Activated B cell treated with CpG ODN at 0.5 μM for 24 hours (primary cell): ENCODE results near the gene FAM193A. TPM values are rescaled to one million over a fixed set of nuclear protein-coding genes. Genes with fewer than 3 reads are reported as not detected.

Experiments
- ATAC-seq: fragments of 200-7000 bp; cut with Tn5 transposase; one replicate; pipeline ENCODE4 v1.10.0; 2021; ENCODE audit warnings: low read depth, mild to moderate bottlenecking, moderate library complexity
- CTCF ChIA-PET: fragments of 350-600 bp; sonication (Branson Sonifier 250); formaldehyde crosslinking; loops from one replicate; lab custom pipeline; 2021; ENCODE audit warnings: antibody characterized with exemption; lab: Charles Lee
- POLR2A ChIA-PET: fragments of 350-600 bp; sonication (Branson Sonifier 250); formaldehyde crosslinking; loops from one replicate; lab custom pipeline; 2021; ENCODE audit warnings: antibody characterized with exemption; lab: Charles Lee
- DNase-seq: peaks from one replicate; pipeline ENCODE4 v3.0.0; 2022
- H3K27ac Mint-ChIP-seq: one replicate; pipeline ENCODE4 v1.8.0; 2020; ENCODE audit warnings: mixed read lengths
- H3K27me3 Mint-ChIP-seq: one replicate; pipeline ENCODE4 v1.8.0; 2021; ENCODE audit warnings: mixed read lengths
- H3K36me3 Mint-ChIP-seq: one replicate; pipeline ENCODE4 v1.8.0; 2021; ENCODE audit warnings: low read depth, mixed read lengths
- H3K4me1 Mint-ChIP-seq: one replicate; pipeline ENCODE4 v1.8.0; 2021; ENCODE audit warnings: mixed read lengths
- H3K4me3 Mint-ChIP-seq: one replicate; pipeline ENCODE4 v1.8.0; 2020; ENCODE audit warnings: mild to moderate bottlenecking, mixed read lengths
- H3K9me3 Mint-ChIP-seq: one replicate; pipeline ENCODE4 v1.8.0; 2020; ENCODE audit warnings: mixed read lengths
- CTCF ChIP-seq: fragments of 200-600 bp; IDR thresholded peaks from one replicate; pipeline ENCODE4 v1.8.0; 2022; ENCODE audit warnings: antibody characterized with exemption, mild to moderate bottlenecking
- intact Hi-C: fragments of 100-400 bp; cut with micrococcal nuclease; formaldehyde crosslinking; loops from one replicate; pipeline ENCODE4 v1.15.1; 2024
- total RNA-seq: library from RNA; stranded (reverse); gene quantifications from 2 replicates; pipeline ENCODE4 v1.2.3, GENCODE V29; 2022

The FAM193A gene
- total RNA-seq, 1 donor from 2014 or later: 42.8 TPM

- Mint-ChIP-seq H3K36me3 (peaks cover 80% of the 10 kb centered on the region), H3K4me3 (peak overlapping the region; percentile 19), H3K27me3 (no peaks in the 10 kb centered on the region), H3K9me3 (peaks cover 5% of the 10 kb centered on the region), H3K27ac (peak overlapping the region; percentile 70), H3K4me1 (peaks cover 89% of the 10 kb centered on the region)
- POLR2A ChIA-PET: interaction anchor here (3.3 kb wide), 1 partner anchor 52 kb away, joined by 56 read pairs; no protein-coding TSS in a partner anchor
- intact Hi-C loops: loop anchor here (5.0 kb wide), 2 partner anchors 97 to 153 kb away; no protein-coding TSS in a partner anchor
- DNase-seq (no peak), ATAC-seq (no peak)
- CTCF ChIA-PET: no interaction called here
- no peak for TF ChIP-seq CTCF
Measured at GRCh38 chr4:2694691-2695090, 158.2 kb downstream of the FAM193A start.

DNA sequence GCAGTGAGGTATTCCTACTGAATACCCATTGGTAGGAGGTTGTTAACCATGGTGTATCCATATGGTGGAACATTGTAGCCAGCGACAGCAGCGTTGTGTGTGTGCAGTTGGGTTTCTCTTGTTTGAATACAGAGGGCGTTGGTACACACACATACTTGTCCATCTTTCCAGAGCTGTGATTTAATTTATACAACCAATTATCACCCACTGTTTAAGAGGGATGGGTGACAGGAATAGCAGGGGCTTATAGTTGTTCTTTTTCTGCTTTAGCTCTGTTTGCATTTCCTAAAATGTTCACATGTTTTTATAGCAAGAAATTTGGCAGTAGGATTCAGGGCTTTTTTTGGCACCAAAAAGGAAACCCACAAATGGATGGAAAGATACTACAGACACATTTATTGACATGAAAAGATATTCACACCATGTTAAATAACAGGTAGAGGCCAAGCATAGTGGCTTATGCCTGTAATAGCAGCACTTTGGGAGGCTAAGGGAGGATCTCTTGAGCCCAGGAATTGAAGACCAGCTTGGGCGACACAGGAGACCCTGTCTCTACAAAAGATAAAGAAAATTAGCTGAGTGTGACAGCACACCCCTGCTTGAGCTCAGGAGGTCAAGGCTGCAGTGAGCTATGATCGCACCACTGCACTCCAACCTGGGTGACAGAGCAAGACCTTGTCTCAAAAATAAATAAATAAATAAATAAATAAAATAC, 159.1 kb downstream of the FAM193A start:
- ChIA-PET CTCF (interaction anchor here (0.7 to 2.5 kb wide), 8 partner anchors 10 to 259 kb away, joined by 3 to 8 read pairs (median 3); no protein-coding TSS in a partner anchor), POLR2A (interaction anchor here (0.6 to 3.3 kb wide), 18 partner anchors 8 to 382 kb away, joined by 3 to 56 read pairs (median 4); partner anchors contain the start of genes FAM193A and TNIP2)
- intact Hi-C loops: loop anchor here (1.0 to 2.0 kb wide), 5 partner anchors 23 to 267 kb away; partner anchors contain the start of genes GRK4, NOP14, RNF4 and TNIP2
- H3K27ac Mint-ChIP-seq: peak overlapping the region; percentile 76
- peaks cover 5% of the 10 kb centered on the region for H3K9me3 Mint-ChIP-seq
- H3K36me3 Mint-ChIP-seq: peaks cover 86% of the 10 kb centered on the region
- H3K27me3 Mint-ChIP-seq: no peaks in the 10 kb centered on the region
- H3K4me3 Mint-ChIP-seq: peak overlapping the region; percentile 52
- ATAC-seq (no peak), DNase-seq (no peak)
- TF ChIP-seq CTCF: no peak
- H3K4me1 Mint-ChIP-seq: peaks cover 81% of the 10 kb centered on the region

- peak; percentile 90 for ATAC-seq
- TF ChIP-seq CTCF: no peak
- intact Hi-C loops: loop anchor here (1.0 to 2.0 kb wide), 5 partner anchors 24 to 266 kb away; partner anchors contain the start of genes GRK4, NOP14, RNF4 and TNIP2
- peaks cover 86% of the 10 kb centered on the region for H3K36me3 Mint-ChIP-seq
- CTCF ChIA-PET: interaction anchor here (0.7 to 2.5 kb wide), 8 partner anchors 9 to 258 kb away, joined by 3 to 8 read pairs (median 3); no protein-coding TSS in a partner anchor
- peak overlapping the region; percentile 96 for H3K27ac Mint-ChIP-seq
- peak; percentile 72 for DNase-seq
- H3K4me1 Mint-ChIP-seq: peaks cover 72% of the 10 kb centered on the region
- H3K27me3 Mint-ChIP-seq: no peaks in the 10 kb centered on the region
- peak overlapping the region; percentile 74 for H3K4me3 Mint-ChIP-seq
- H3K9me3 Mint-ChIP-seq: peaks cover 5% of the 10 kb centered on the region
- POLR2A ChIA-PET: interaction anchor here (0.6 to 3.3 kb wide), 19 partner anchors 9 to 381 kb away, joined by 3 to 56 read pairs (median 4); partner anchors contain the start of genes FAM193A and TNIP2
Measured at GRCh38 chr4:2696423-2696822, 160.0 kb downstream of the FAM193A start.

DNA sequence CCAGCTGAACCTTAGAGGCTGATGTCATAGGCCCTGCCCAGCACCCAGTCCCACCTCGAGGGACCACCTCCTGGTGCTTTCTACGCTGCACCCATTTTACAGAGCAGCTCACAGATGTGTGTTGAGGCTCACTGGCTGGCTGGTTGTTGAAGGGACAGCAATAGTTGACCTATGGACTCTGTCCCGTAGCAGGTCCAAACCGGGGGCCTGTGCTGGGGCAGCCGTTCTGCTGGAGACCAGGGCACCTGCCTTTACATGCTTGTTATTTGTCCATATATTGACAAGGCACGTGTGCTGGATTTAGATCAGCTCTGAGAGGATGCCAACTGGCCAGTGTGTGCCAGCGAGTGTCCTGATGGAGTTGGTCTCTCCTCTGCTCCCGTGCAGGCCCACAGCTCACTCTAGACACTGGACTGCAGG, 161.6 kb downstream of the FAM193A start:
- no peak overlapping the region for H3K4me3 Mint-ChIP-seq
- DNase-seq (no peak), ATAC-seq (no peak)
- TF ChIP-seq CTCF: no peak
- H3K27me3 Mint-ChIP-seq: no peaks in the 10 kb centered on the region
- peaks cover 89% of the 10 kb centered on the region for H3K36me3 Mint-ChIP-seq
- ChIA-PET CTCF (interaction anchor here (0.6 to 2.5 kb wide), 2 partner anchors 66 to 478 kb away, joined by 3 to 8 read pairs; no protein-coding TSS in a partner anchor), POLR2A (interaction anchor here (3.3 kb wide), 1 partner anchor 49 kb away, joined by 56 read pairs; no protein-coding TSS in a partner anchor)
- no peaks in the 10 kb centered on the region for H3K9me3 Mint-ChIP-seq
- peak overlapping the region; percentile 96 for H3K27ac Mint-ChIP-seq
- peaks cover 60% of the 10 kb centered on the region for H3K4me1 Mint-ChIP-seq
- intact Hi-C loops: loop anchor here (2.0 kb wide), 4 partner anchors 25 to 265 kb away; partner anchors contain the start of genes GRK4, NOP14, RNF4 and TNIP2

GRCh38 chr4:2698504-2698903, 162.1 kb downstream of the FAM193A start:
- H3K4me1 Mint-ChIP-seq: peaks cover 57% of the 10 kb centered on the region
- H3K27ac Mint-ChIP-seq: peak overlapping the region; percentile 77
- no peaks in the 10 kb centered on the region for H3K9me3 Mint-ChIP-seq
- no peak overlapping the region for H3K4me3 Mint-ChIP-seq
- ATAC-seq: no peak
- peaks cover 87% of the 10 kb centered on the region for H3K36me3 Mint-ChIP-seq
- ChIA-PET CTCF (interaction anchor here (0.6 kb wide), 1 partner anchor 478 kb away, joined by 3 read pairs; no protein-coding TSS in a partner anchor), POLR2A (no interaction called here)
- no peak for DNase-seq
- no peak for TF ChIP-seq CTCF
- H3K27me3 Mint-ChIP-seq: no peaks in the 10 kb centered on the region
- intact Hi-C loops: no loop called here
